A549 (cell line): ENCODE results near the gene CDYL. TPM values are rescaled to one million over a fixed set of nuclear protein-coding genes. Genes with fewer than 3 reads are reported as not detected.
A peak's percentile ranks its signal among the peaks of the same experiment; 100 is the strongest.

Experiments used
- ATAC-seq, 2 experiments: fragments of 200-7000 bp in 1 of 2; fragments of >200 bp in 1 of 2; cut with Nextera tagmentation in 1 of 2; cut with Tn5 transposase in 1 of 2; 3 replicates each; pipeline versions ENCODE4 v1.8.0 to v1.9.1; 2018 to 2020; ENCODE audit warnings: mild to moderate bottlenecking in 1 of 2, moderate library complexity in 1 of 2
- CTCF ChIA-PET: fragments of 300-600 bp; sonication (Branson Sonifier 250); formaldehyde crosslinking; extraction: SDS; loops from one replicate; lab custom pipeline; 2021; ENCODE audit warnings: antibody characterized with exemption, inconsistent platforms; lab: Yijun Ruan, JAX
- POLR2A ChIA-PET: fragments of 350-600 bp; formaldehyde crosslinking; extraction: SDS; loops from one replicate; lab custom pipeline; 2021; ENCODE audit warnings: antibody characterized with exemption, inconsistent platforms; lab: Yijun Ruan, JAX
- DNase-seq, 2 experiments: peaks; one replicate each; pipeline versions ENCODE4 v3.0.0 to v3.0.0-alpha.2; 2011 to 2016; ENCODE audit warnings: low read depth in 1 of 2, low spot score in 1 of 2
- FAIRE-seq: peaks from 2 replicates; lab custom pipeline; 2011; peaks lifted over from hg19 to GRCh38; lab: Jason Lieb, UNC
- H3K27ac ChIP-seq, 2 experiments: fragments of >200 bp; sonication (Bioruptor Twin); formaldehyde crosslinking; 3 replicates each; pipeline ENCODE4 v1.5.1; 2016 to 2017
- H3K4me1 ChIP-seq: fragments of >200 bp; sonication (Bioruptor Twin); formaldehyde crosslinking; 3 replicates; pipeline ENCODE4 v1.6.1; 2016
- H3K4me2 ChIP-seq: fragments of >200 bp; sonication (Bioruptor Twin); formaldehyde crosslinking; 3 replicates; pipeline ENCODE4 v1.6.1; 2016
- H3K4me3 ChIP-seq: fragments of >200 bp; sonication (Bioruptor Twin); formaldehyde crosslinking; 3 replicates; pipeline ENCODE4 v1.5.1; 2016
- H3K9me3 ChIP-seq: fragments of >200 bp; sonication (Bioruptor Twin); formaldehyde crosslinking; 3 replicates; pipeline ENCODE4 v1.6.1; 2016
- CBX2 ChIP-seq: fragments of 200-600 bp; sonication (generic); IDR thresholded peaks from 2 replicates; pipeline ENCODE4 v1.6.1; 2016; ENCODE audit warnings: low read depth, mild to moderate bottlenecking, borderline replicate concordance
- CHD2 ChIP-seq: fragments of 150-350 bp; IDR thresholded peaks from 2 replicates; pipeline ENCODE4 v1.6.1; 2014; ENCODE audit warnings: low read length; ENCODE audit not compliant: partially characterized antibody
- CHD4 ChIP-seq: fragments of 200-600 bp; sonication (generic); IDR thresholded peaks from 2 replicates; pipeline ENCODE4 v1.6.1; 2016; ENCODE audit warnings: antibody characterized with exemption, mild to moderate bottlenecking, borderline replicate concordance
- EHMT2 ChIP-seq: fragments of 200-600 bp; sonication (generic); IDR thresholded peaks from 2 replicates; pipeline ENCODE4 v1.6.1; 2016; ENCODE audit warnings: antibody characterized with exemption, low read depth, mild to moderate bottlenecking, moderate library complexity
- ESRRA ChIP-seq: fragments of 150-350 bp; IDR thresholded peaks from 2 replicates; pipeline ENCODE4 v1.6.1; 2014; ENCODE audit warnings: mild to moderate bottlenecking, low read length, borderline replicate concordance
- GATA3 ChIP-seq: IDR thresholded peaks from 2 replicates; pipeline ENCODE4 v1.6.1; 2012; ENCODE audit warnings: borderline replicate concordance
- HEYL ChIP-seq: fragments of 250-450 bp; sonication (Bioruptor Pico); IDR thresholded peaks from 2 replicates; pipeline ENCODE4 v1.8.0; 2021; ENCODE audit warnings: mild to moderate bottlenecking, moderate library complexity
- HOXB5 ChIP-seq: fragments of 250-450 bp; sonication (Bioruptor Pico); IDR thresholded peaks from 2 replicates; pipeline ENCODE4 v1.5.0; 2020; ENCODE audit warnings: mild to moderate bottlenecking, moderate library complexity
- JUNB ChIP-seq: fragments of >200 bp; sonication (Bioruptor Twin); formaldehyde crosslinking; IDR thresholded peaks from 2 replicates; pipeline ENCODE4 v1.6.1; 2016
- KDM1A ChIP-seq: fragments of 200-600 bp; sonication (generic); IDR thresholded peaks from 2 replicates; pipeline ENCODE4 v1.6.1; 2016; ENCODE audit warnings: low read depth, mild to moderate bottlenecking
- KDM5A ChIP-seq: fragments of 200-600 bp; sonication (generic); IDR thresholded peaks from 2 replicates; pipeline ENCODE4 v1.6.1; 2016; ENCODE audit warnings: antibody characterized with exemption, mild to moderate bottlenecking
- PHF8 ChIP-seq: fragments of 200-600 bp; sonication (generic); IDR thresholded peaks from 2 replicates; pipeline ENCODE4 v1.6.1; 2016; ENCODE audit warnings: low read depth, mild to moderate bottlenecking, antibody characterized with exemption, moderate library complexity, borderline replicate concordance
- RAD21 ChIP-seq, 2 experiments: fragments of >200 bp in 1 of 2; sonication (Bioruptor Twin) in 1 of 2; formaldehyde crosslinking in 1 of 2; IDR thresholded peaks in 1 of 2; conservative IDR thresholded peaks in 1 of 2; 2 replicates in 1 of 2; 3 replicates in 1 of 2; pipeline ENCODE4 v1.6.1; 2012 to 2018; ENCODE audit warnings: inconsistent platforms in 1 of 2
- RARB ChIP-seq: fragments of 250-450 bp; sonication (Bioruptor Pico); IDR thresholded peaks from 2 replicates; pipeline ENCODE4 v1.8.0; 2021; ENCODE audit warnings: mild to moderate bottlenecking, moderate library complexity
- ZC3H11A ChIP-seq: fragments of 450-650 bp; IDR thresholded peaks from 2 replicates; pipeline ENCODE4 v1.6.1; 2014; ENCODE audit warnings: antibody characterized with exemption, mild to moderate bottlenecking
- ZFP36 ChIP-seq: fragments of 450-650 bp; IDR thresholded peaks from 2 replicates; pipeline ENCODE4 v1.6.1; 2014; ENCODE audit warnings: borderline replicate concordance; ENCODE audit not compliant: partially characterized antibody
- ZSCAN20 ChIP-seq: fragments of 250-450 bp; sonication (Bioruptor Pico); IDR thresholded peaks from 2 replicates; pipeline ENCODE4 v1.8.0; 2022; ENCODE audit warnings: mild to moderate bottlenecking, moderate library complexity
- whole genome bisulfite sequencing: methylation state at CpG from one replicate; pipeline ENCODE4 v1.1.6; 2017; ENCODE audit errors: missing lambda C conversion rate; 5-methylcytosine and 5-hydroxymethylcytosine counted together
- polyA plus RNA-seq, 4 experiments: library from polyadenylated mRNA; depleted of rRNA in 3 of 4; stranded (reverse); fragments of >200 nt; fragmentation: RNase III in 1 of 4; extraction: RNeasy Plus Mini Kit Qiagen cat#74134 plus additional on column Dnase treatment in 1 of 4; gene quantifications; 2 replicates in 3 of 4; 3 replicates in 1 of 4; pipeline ENCODE4 v1.2.3, GENCODE V29; 2011 to 2017
- TF ChIP-seq, protein P1 (sequence below): IDR thresholded peaks from 2 replicates; pipeline ENCODE4 v1.6.1; 2012; ENCODE audit warnings: low read depth, borderline replicate concordance
- TF ChIP-seq, protein P2 (sequence below): fragments of 250-450 bp; sonication (Bioruptor Pico); IDR thresholded peaks from 2 replicates; pipeline ENCODE4 v1.5.0; 2021; ENCODE audit warnings: mild to moderate bottlenecking, moderate library complexity, borderline replicate concordance

The CDYL gene
- polyA plus RNA-seq, 2 of the 4 experiments (the other 2 are of a cell fraction), result 18.6 to 42.7 TPM

DNA sequence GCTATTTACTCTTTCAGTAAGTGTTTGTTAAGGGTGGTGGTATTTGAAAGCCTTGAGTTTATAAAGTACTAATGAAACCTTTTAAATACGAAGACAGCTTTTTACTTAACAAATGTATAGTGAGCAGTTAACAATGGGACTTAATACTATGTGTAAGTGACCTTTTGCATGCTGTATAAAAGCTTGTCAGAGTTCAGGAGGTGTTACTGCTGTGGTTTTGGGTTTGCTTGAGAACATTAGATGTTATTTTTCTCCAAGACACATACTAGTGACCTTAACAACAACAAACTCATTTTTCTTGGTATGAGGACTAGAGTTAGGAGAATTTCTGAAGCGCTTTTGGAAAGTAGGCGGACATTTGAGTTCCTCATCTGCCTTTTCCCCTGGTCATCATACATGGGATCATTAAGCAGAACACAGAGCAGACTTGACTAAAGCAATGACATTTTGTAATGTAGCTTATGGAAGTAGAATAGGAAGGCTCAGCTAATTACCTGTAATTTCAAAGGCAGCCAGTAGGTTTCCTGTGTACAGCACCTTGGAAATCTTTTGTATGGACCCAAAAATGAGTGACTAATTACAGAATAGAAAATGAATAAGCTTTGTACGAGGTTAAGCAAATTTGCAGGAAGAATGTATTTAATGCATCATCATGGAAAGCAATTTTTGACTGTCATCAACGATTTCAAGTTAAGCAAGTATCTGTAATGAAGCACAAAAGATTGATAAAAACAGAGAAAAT lies 14.1 kb downstream of the CDYL start:
- Histone ChIP-seq H3K4me3 (no peak overlapping the region), H3K4me1 (peaks cover 24% of the 10 kb centered on the region), H3K4me2 (no peak overlapping the region), H3K9me3 (no peaks in the 10 kb centered on the region), H3K27ac (no peak overlapping the region)
- no peak for DNase-seq
- ATAC-seq, result no peak
- ChIA-PET CTCF (interaction anchor here (0.6 to 2.0 kb wide), 6 partner anchors 10 to 202 kb away, joined by 3 to 9 read pairs (median 4); no protein-coding TSS in a partner anchor), POLR2A (no interaction called here)
- TF ChIP-seq RAD21 (conservative IDR thresholded peaks at IDR 0.05 in 1 of 2, IDR thresholded peaks at IDR 0.05 in 1 of 2) (no peak), GATA3 (no peak), CBX2 (no peak), ZFP36 (no peak), ZC3H11A (no peak), HEYL (CRISPR knock-in tag) (no peak)
- TF ChIP-seq, protein P1, sequence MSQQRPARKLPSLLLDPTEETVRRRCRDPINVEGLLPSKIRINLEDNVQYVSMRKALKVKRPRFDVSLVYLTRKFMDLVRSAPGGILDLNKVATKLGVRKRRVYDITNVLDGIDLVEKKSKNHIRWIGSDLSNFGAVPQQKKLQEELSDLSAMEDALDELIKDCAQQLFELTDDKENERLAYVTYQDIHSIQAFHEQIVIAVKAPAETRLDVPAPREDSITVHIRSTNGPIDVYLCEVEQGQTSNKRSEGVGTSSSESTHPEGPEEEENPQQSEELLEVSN, result no peak
- TF ChIP-seq, protein P2, sequence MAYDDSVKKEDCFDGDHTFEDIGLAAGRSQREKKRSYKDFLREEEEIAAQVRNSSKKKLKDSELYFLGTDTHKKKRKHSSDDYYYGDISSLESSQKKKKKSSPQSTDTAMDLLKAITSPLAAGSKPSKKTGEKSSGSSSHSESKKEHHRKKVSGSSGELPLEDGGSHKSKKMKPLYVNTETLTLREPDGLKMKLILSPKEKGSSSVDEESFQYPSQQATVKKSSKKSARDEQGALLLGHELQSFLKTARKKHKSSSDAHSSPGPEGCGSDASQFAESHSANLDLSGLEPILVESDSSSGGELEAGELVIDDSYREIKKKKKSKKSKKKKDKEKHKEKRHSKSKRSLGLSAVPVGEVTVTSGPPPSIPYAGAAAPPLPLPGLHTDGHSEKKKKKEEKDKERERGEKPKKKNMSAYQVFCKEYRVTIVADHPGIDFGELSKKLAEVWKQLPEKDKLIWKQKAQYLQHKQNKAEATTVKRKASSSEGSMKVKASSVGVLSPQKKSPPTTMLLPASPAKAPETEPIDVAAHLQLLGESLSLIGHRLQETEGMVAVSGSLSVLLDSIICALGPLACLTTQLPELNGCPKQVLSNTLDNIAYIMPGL (CRISPR knock-in tag), result no peak
- no peak for FAIRE-seq
- 81% methylated on average over 5 of the region's 5 CpGs for WGBS

DNA sequence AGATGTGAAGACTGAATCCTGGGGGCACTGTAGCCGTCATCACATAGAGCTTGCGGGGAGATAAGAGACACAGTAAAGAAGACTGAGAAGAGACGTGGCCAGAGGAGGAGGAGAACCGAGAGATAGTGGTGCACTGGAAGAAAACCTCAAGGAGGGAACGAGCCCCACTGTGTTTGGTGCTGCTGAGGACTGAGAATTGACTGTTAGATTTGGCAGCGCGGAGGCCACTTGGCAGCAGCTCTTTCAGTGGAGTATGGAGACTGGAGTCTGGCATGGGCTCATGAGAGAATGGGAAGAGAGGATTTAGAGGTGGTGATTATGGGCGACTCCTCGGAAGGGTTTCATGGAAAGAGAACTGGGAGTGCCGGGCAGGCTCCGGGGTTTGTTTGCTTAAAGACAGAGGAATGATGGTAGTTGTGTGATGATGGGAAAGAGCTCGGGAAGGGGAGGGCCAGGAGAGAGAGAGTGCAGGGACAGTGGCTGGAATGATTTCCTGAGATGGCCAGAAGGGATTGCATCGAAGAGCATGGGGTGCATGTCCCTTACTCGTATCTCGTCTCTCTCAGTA lies 18.0 kb downstream of the CDYL start:
- no peak for TF ChIP-seq RARB (CRISPR knock-in tag)
- TF ChIP-seq, protein P2 (CRISPR knock-in tag), result no peak
- TF ChIP-seq CHD4, result no peak
- TF ChIP-seq PHF8, result no peak
- no peak for TF ChIP-seq JUNB
- no peak for TF ChIP-seq ZSCAN20
- TF ChIP-seq KDM5A, result no peak
- no peak for TF ChIP-seq CHD2
- TF ChIP-seq KDM1A, result no peak
- no peak for TF ChIP-seq ESRRA
- no peak for TF ChIP-seq HOXB5 (CRISPR knock-in tag)
- no peak for TF ChIP-seq ZC3H11A
- no peak for TF ChIP-seq EHMT2
- TF ChIP-seq, all 56 proteins: peak for 0

More for the DNA sequence above, 18.0 kb downstream of the CDYL start:
- peak overlapping the region; percentile 27 for H3K4me3 ChIP-seq
- ChIA-PET POLR2A (no interaction called here), CTCF (interaction anchor here (1.2 kb wide), 1 partner anchor 12 kb away, joined by 4 read pairs; no protein-coding TSS in a partner anchor)
- peak overlapping the region; percentile 88 for H3K4me2 ChIP-seq
- 0 out of 3 replicates have a peak, but pooled peaks cover 5% of the 10 kb centered on the region for H3K9me3 ChIP-seq
- no peak for FAIRE-seq
- peak; percentile 85 to 94 for ATAC-seq
- peaks cover 38% of the 10 kb centered on the region for H3K4me1 ChIP-seq
- 25% methylated on average over 15 of the region's 15 CpGs for WGBS
- peak overlapping the region; percentile 69 to 76; a peak in 5 of 6 replicates for H3K27ac ChIP-seq
- peak in 1 of 2 experiments; percentile 60 for DNase-seq
